ENCODE measurements around the gene C2orf81. TPM values are rescaled to one million over a fixed set of nuclear protein-coding genes. Genes with fewer than 3 reads are reported as not detected.

C2orf81 gene
- polyA plus RNA-seq, 2 of the 4 experiments (the other 2 are of a cell fraction), result 0.88 to 2.0 TPM

- CTCF ChIA-PET, result interaction anchor here (3.0 kb wide), 1 partner anchor 23 kb away, joined by 16 read pairs; no protein-coding TSS in a partner anchor
- Histone ChIP-seq H3K27ac (no peak overlapping the region), H3K4me2 (no peak overlapping the region)
These were observed 7.0 kb downstream of the C2orf81 start for GRCh38 chr2:74414441-74414840.

DNA sequence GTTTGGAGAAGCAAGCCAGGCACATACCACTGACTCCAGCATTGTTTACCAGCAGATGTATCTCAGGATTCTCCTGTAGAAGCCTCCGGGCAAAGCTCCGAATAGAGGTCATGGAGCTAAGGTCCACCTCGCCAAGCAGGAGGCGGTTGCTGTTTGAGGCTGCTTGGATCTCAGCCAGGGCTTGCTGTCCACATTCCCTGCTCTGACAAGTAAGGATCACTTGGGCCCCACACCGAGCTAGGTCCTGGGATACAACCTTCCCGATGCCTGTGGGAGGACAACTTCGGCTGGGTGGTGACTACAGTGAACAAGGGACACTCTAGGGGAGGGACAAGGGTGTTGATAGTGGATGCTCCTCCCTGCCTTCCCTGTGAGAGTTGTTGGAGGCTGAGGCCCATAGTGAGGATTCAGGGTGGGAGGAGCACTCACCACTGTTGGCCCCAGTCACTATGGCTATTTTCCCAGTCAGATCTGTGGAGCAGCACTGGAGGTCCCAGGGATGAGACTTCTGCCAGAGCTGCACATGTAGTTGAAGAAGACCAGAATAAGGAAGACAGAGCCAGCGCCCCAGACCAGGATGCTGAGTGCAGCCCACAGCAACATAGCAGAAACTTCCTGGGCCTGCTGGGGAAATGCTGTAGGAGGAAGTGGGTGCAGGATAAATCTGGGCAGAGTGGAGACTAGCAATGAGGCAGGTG lies 8.3 kb downstream of the C2orf81 start:
- no peak; a peak in 1 of 6 replicates for ATAC-seq
- TF ChIP-seq, protein P1, sequence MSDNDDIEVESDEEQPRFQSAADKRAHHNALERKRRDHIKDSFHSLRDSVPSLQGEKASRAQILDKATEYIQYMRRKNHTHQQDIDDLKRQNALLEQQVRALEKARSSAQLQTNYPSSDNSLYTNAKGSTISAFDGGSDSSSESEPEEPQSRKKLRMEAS (IDR thresholded peaks at IDR 0.05), result no peak
- TF ChIP-seq REST (IDR thresholded peaks at IDR 0.05) (no peak), FOXS1 (CRISPR knock-in tag; IDR thresholded peaks at IDR 0.05) (no peak), ZSCAN20 (CRISPR knock-in tag; IDR thresholded peaks at IDR 0.05) (no peak), USF2 (IDR thresholded peaks at IDR 0.05) (no peak), ZFP36 (IDR thresholded peaks at IDR 0.05; ENCODE audit: borderline replicate concordance, partially characterized antibody) (no peak), CBX2 (IDR thresholded peaks at IDR 0.05; ENCODE audit: borderline replicate concordance, low read depth) (no peak), PBX3 (IDR thresholded peaks at IDR 0.05) (no peak), ESRRA (IDR thresholded peaks at IDR 0.05; ENCODE audit: borderline replicate concordance, low read length) (no peak), EHF (CRISPR knock-in tag; IDR thresholded peaks at IDR 0.05) (no peak), HES2 (IDR thresholded peaks at IDR 0.05) (no peak), HOXB13 (CRISPR knock-in tag; IDR thresholded peaks at IDR 0.05; ENCODE audit: low read depth) (no peak)
- TF ChIP-seq, protein P2, sequence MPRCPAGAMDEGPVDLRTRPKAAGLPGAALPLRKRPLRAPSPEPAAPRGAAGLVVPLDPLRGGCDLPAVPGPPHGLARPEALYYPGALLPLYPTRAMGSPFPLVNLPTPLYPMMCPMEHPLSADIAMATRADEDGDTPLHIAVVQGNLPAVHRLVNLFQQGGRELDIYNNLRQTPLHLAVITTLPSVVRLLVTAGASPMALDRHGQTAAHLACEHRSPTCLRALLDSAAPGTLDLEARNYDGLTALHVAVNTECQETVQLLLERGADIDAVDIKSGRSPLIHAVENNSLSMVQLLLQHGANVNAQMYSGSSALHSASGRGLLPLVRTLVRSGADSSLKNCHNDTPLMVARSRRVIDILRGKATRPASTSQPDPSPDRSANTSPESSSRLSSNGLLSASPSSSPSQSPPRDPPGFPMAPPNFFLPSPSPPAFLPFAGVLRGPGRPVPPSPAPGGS (IDR thresholded peaks at IDR 0.05), result no peak
- H3K9me3 ChIP-seq, result no peaks in the 10 kb centered on the region
- no peak overlapping the region for H3K4me3 ChIP-seq
- CTCF ChIA-PET, result interaction anchor here (0.7 to 3.0 kb wide), 5 partner anchors 12 to 26 kb away, joined by 3 to 16 read pairs (median 4); no protein-coding TSS in a partner anchor
- H3K4me1 ChIP-seq, result no peaks in the 10 kb centered on the region
- 67% methylated on average over 8 of the region's 8 CpGs for WGBS (ENCODE audit: missing lambda C conversion rate)
- DNase-seq (ENCODE audit: low read depth in 1 of 2, low spot score in 1 of 2), result no peak
- no peak overlapping the region for H3K4me2 ChIP-seq
- H3K27ac ChIP-seq, result no peak overlapping the region
- no peak for FAIRE-seq
- POLR2A ChIA-PET, result interaction anchor here (1.3 kb wide), 1 partner anchor 45 kb away, joined by 4 read pairs; the partner anchor contains the start of gene WBP1

More at GRCh38 chr2:74414441-74414840, 7.0 kb downstream of the C2orf81 start:
- Histone ChIP-seq H3K4me1 (no peaks in the 10 kb centered on the region), H3K4me3 (no peak overlapping the region), H3K9me3 (no peaks in the 10 kb centered on the region)
- DNase-seq (ENCODE audit: low read depth in 1 of 2, low spot score in 1 of 2), result no peak
- 85% methylated on average over 19 of the region's 19 CpGs for WGBS (ENCODE audit: missing lambda C conversion rate)
- FAIRE-seq, result no peak
- POLR2A ChIA-PET, result no interaction called here
- TF ChIP-seq EHF (CRISPR knock-in tag; IDR thresholded peaks at IDR 0.05) (no peak), RAD21 (conservative IDR thresholded peaks at IDR 0.05 in 1 of 2, IDR thresholded peaks at IDR 0.05 in 1 of 2) (no peak), USF2 (IDR thresholded peaks at IDR 0.05) (no peak), MAFK (IDR thresholded peaks at IDR 0.05; ENCODE audit: partially characterized antibody) (no peak), POLR2AphosphoS2 (conservative IDR thresholded peaks at IDR 0.05; ENCODE audit: low read length) (no peak), GATA3 (IDR thresholded peaks at IDR 0.05; ENCODE audit: borderline replicate concordance) (no peak), RCOR1 (IDR thresholded peaks at IDR 0.05; ENCODE audit: low read depth, low read length) (no peak), SREBF2 (IDR thresholded peaks at IDR 0.05) (no peak), HOXA7 (CRISPR knock-in tag; IDR thresholded peaks at IDR 0.05) (no peak), CTCF (IDR thresholded peaks at IDR 0.05) (no peak), CHD2 (IDR thresholded peaks at IDR 0.05; ENCODE audit: low read length, partially characterized antibody) (no peak), CBX8 (IDR thresholded peaks at IDR 0.05) (no peak), EP300 (IDR thresholded peaks at IDR 0.05) (no peak)
- TF ChIP-seq, protein P1 (IDR thresholded peaks at IDR 0.05), result no peak
- ATAC-seq, result no peak
